GM18519 (cell line): ENCODE results near the gene OGT.
"Not testable (repeated sequence)": the region's sequence is repeated elsewhere in the genome, so short reads cannot be mapped to it uniquely, and the experiment has no call there.

ENCODE experiments used
- ATAC-seq: cut with Tn5 transposase; IDR thresholded peaks from one replicate; pipeline ENCODE4 v1.9.1; 2021; ENCODE audit warnings: mild to moderate bottlenecking, moderate library complexity; ENCODE audit not compliant: unreplicated experiment, low FRiP score

Gene OGT

DNA sequence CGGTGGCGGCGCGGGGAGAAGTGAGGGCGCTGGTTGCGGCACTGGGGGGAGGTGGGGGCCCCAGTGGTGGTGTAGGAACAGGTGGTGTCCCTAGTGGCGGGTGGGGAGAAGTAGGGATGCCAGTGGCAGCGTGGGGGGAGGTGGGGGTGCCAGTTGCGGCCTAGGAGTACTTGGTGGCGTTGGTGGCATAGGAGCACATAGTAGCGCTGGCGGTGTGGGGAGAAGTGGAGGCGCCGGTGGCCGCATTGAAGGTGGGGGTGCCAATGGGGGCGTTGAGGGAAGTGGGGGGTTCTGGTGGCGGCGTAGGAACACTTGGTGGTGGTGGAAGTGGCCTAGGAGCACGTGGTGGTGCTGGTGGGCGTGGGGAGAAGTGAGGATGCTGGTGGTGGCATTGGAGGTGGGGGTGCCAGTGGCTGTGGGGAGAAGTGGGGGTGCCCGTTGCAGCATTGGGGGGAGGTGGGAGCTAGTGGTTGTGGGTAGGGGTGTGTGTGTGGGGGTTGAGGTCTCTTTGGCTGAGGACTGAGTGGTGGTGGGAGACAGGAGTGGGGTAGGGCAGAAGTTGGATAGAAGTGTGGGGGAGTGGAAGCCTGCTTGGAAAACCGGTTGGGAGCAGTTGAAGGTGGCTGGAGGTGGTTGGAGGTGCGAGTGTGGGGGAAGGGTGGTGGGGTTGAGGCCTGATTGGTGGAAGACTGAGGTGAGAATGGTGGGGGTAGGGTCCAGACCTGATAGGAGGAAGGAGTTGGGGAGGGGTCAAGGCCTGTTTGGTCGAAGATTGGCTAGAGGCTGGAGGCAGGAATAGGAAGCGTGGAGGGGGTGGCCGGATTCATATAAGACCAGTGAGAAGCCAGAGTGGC lies 46.5 kb downstream of the OGT start:
- no peak for ATAC-seq

DNA sequence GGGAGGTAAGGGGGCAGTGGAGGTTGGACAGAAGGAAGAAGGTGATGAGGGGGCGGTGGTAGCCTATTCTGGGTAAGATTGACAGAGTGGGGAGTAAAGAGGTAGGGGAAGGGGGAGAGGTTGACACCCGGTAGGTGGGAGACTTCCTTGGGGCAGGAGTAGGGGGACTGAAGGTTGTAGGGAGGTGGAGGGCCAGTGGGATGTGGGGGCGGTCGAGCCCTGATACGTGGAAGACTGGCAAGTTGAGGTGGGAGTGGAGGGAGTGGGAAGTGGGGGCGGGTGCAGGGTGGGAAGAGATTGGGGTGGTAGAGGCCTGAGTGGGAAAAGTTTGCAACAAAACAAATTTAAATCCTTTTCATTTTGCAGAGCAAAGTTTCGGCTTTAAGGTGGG lies 47.1 kb downstream of the OGT start:
- ATAC-seq: no peak

DNA sequence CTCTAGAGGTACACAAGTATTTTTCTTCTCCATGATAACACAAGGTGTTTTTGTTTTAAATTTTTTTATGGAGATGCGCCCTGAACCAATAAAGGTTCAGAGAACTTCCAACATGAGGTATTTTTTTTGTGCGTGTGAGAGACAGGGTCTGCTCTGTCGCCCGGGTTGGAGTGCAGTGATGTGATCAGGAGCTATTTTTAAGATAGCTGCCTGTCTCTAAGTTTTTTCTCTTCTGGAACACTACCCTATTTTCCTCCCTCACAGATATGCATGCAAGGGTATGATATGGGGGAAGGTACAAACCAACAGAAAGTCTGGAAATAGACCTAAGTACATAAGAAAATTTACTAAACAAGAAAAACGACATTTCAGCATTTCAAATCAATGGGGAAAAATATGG lies 48.3 kb downstream of the OGT start:
- no peak for ATAC-seq

- ATAC-seq: no peak
Observed at GRCh38 chrX:71586929-71587328, 54.0 kb downstream of the OGT start.

DNA sequence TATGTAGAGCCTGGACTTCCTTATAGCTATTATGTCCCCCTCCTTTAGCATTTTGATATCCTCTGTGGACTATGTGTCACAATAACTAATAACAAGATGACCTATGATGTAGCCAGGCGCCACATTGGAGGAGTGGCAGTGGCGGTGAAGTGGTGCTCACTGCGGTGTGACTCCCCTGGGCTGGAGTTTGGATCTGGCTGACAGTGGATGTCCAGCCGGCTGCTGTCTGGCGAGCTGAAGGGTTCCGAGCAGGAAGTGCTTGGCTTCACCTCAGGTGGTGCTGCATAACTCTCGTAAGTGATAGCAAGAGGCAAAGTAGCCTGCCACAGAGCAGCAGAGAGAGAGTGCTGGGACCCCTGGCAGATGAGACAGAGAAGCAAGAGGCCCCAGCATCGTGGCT lies 60.3 kb downstream of the OGT start:
- ATAC-seq: not testable (repeated sequence)

DNA sequence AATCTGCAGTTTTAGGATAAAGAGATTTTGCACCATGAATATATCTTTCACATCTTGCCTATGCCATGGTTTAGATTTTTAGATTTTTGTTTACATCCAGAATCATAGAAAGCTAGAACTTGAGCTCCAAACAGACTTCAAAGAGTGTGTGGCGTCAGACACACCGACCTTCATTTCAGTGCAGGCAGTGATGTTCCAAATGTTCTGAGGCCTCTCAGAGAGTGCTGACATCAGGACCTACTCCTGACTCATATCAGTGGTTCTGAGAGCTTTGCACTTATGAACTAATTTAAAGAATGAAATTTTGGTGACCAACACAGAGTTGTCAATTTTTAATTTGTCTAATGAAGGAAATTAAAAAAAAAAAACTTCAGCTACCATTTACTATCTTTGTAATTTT lies 67.1 kb downstream of the OGT start:
- no peak for ATAC-seq

GRCh38 chrX:71603618-71604017 lies 70.7 kb downstream of the OGT start:
- no peak for ATAC-seq

- ATAC-seq: no peak
Observed at GRCh38 chrX:71604141-71604540, 71.2 kb downstream of the OGT start.

DNA sequence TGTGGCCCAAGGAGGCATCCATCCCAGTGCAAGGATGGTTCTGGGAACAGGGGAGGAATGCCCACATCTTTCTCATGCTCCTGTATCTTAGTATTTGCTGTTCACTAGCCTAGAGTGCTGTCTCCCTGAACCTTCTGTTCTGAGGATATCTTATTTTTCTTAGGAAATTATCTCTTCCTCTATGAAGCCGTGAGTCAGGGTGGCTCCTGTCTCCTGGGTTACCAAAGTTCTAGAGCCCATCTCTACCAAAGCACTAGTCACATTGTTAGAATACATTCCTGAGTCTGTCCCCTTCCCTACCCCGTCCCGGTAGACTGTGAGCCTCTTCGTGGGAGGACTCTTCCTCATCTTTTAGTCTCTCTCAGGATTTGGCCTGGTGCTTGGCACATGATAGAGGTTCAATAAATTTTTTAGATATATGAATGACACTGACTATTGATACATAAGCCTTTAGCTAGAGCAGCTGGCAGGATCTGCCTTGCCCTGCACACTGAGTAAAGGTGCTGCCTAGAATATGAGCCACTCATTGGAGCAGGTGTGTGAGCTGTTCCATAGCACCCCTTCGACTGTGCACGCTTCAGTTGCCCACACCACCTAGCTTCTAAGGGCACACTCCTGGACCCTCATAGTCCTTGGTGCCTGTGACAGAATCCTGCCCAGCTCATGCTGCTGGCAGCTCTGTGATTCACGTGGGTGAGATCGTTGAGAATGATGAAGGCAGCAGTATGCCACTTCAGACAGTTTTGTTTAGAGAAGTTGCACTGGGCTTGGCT lies 72.1 kb downstream of the OGT start:
- ATAC-seq: no peak

DNA sequence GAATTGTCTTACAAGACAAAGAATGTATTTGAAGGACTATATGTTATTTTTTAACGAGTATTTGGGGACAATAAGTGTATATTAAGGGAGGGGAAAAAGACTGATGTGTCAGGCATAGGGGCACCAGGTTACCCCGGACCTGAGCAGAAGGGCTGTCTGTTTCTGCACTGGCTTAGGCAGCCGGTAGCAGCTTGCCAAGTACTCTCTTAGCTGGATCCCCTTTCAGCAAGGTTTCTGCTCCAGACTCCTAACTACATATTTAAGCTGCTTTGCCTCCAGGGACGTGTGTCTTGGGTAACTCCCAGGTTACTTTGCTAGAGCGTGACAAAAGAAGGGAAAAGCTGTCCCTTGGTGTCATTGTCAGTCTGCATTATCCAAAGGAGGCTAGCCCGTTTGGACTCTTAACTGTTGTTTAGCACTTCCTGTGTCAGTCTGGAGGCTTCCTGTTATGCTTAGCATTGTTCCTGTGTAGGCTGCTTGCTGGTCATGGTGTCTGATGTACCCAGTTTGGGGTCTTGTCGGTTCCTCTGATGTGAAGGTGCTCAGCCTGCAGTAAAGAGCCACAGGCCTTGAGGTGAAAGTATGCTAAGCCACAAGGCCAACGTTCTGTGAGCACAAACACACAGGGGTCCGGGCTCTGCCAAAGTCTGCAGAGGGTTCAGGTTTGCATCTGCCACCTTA lies 73.8 kb downstream of the OGT start:
- no peak for ATAC-seq

- no peak for ATAC-seq
Observed at GRCh38 chrX:71607488-71607887, 74.6 kb downstream of the OGT start.

- no peak for ATAC-seq
Observed at GRCh38 chrX:71609095-71609750, 76.3 kb downstream of the OGT start.

DNA sequence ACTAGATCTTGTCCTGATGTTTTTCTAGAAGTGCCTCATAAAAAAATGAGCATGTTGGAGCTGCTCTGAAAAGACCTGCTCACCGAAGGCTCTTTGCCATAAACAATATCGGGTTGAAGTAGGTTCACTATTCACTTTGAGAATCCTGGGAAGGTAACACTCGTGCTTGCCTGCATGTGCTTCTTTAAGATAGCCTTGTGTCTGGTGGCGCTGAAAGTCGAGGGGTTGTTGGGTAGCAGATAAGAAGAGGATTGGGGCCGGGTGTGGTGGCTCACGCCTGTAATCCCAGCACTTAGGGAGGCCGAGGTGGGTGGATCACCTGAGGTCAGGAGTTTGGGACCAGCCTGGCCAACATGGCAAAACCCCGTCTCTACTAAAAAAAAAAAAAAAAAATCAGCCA lies 78.8 kb downstream of the OGT start:
- not testable (repeated sequence) for ATAC-seq

DNA sequence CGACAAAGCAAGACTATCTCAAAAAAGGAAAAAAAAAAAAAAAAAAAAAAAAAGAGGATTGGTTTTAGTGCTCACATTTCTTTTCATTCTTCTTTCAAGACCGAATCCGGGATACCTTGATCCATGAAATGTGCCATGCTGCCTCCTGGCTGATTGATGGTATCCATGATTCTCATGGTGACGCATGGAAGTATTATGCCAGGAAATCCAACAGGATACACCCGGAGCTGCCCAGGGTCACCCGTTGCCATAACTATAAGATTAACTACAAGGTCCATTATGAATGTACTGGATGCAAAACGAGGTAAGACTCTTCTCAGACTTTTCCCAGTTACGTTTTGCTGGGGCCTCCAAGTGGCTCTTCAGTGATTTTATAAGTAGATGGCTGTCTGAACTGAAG lies 79.4 kb downstream of the OGT start:
- ATAC-seq: no peak

DNA sequence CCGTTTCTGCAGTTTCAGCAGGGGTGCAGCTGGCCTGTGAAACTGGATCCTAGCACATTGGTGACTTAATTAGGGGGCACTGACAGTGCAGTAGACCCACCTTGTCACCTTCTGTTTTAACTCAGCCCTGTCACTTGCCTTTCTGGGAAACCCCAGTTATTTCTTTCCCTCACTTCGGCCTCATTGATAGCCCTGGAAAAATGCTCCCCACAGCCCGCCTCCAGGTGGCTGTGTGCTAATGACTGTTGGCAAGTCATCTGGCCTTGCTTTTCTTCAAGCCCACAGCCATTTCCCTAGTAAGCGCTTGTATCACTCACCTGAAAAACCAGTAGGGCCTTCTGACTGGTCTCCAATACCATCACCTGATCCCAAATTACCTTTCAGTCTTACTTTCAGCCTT lies 82.2 kb downstream of the OGT start:
- no peak for ATAC-seq

- ATAC-seq: no peak
Observed at GRCh38 chrX:71615954-71616353, 83.0 kb downstream of the OGT start.

DNA sequence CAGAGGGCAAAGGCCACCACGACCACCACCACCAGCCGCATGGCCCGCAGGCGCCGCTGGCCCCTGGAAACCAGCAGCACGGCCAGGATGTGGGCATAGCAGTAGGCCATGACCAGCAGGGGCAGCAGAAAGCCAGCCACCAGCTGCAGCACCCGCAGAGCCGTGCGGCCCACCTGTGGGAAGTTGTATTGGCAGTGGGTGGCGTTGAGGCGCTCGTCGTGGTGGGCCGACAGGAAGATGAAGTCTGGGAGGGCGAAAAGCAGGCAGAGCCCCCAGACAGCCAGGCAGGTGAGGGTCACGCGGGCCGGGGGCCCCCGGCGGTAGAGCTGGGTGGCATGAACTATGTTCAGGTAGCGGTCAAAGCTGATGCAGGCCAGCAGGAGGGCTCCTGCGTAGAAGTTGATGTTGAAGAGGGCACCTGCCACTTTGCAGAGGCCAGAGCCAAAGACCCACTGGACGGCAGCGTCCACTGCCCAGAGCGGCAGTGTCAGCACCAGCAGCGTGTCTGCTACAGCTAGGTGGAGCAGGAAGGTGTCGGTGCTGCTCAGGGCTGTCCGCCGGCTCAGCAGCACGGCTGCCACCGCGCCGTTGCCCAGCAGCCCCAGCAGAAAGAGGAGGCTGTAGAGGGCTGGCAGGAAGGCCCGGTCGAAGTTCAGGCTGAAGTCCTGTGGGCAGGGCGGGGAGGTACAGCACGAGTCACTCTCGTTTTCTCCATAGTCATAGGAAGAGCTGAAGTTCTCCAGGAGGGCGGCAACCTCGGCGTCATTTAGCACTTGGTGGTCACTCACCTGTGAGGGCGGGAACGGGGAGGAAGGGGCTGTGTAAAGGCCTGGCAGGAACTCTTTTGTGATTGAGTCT lies 84.0 kb downstream of the OGT start:
- ATAC-seq: no peak

DNA sequence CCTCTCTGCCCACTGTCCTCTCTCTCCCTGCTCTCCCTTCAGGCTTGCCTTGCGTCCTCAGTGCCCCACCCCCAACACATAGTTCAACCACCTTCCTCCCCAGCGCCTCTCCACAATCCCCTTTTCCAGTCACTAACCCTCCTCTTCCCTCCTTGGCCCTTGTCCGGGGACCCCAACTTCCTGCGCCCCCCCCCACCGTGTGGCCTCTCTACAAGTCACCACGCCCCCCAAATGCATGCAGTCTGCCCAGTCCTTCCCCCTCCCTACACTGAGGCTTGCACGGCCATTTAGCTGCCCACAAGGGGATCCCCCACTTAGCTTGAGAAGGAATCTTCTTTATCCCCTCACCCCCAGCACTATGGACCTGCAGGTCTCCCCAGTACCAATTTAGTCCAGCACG lies 84.8 kb downstream of the OGT start:
- no peak for ATAC-seq

DNA sequence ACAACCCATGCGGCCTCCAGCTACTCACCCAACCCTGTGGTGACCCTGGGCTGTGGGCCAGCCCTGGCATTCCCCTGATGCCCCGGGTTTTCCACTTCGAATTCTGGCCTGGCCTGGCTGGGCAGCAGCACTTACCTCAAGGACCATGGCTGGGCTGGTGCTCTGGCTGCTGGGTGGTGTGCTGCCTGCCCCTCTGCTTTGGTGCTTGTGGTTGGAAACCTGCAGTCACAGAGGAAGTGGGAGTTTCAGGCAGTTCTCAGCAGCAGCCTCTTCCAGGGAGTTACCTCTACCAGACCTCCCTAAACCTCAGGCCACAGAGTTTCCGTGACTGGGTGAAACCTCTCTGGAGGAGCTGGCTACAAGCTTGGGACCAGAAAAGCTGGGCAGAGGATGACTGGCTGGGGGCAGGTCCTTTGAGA lies 85.4 kb downstream of the OGT start, which contains the start of gene CXCR3:
CXCR3 (minus strand) TSS at position 209 of the 419 bp plus-strand sequence; CDS start at position 147, 62 bp downstream.
- peak; percentile 66 for ATAC-seq

- no peak for ATAC-seq
Observed at GRCh38 chrX:71618787-71619186, 85.9 kb downstream of the OGT start.
